WTC11 (cell line): ENCODE measurements around the gene CC2D1A. TPM values are rescaled to one million over a fixed set of nuclear protein-coding genes. Genes with fewer than 3 reads are reported as not detected.

Experiments
- ATAC-seq: fragments of 200-7000 bp; cut with Tn5 transposase; 2 replicates; pipeline ENCODE4 v1.10.0; 2021; ENCODE audit warnings: mild to moderate bottlenecking, moderate library complexity
- CTCF ChIA-PET: fragments of 300-600 bp; sonication (Branson Sonifier 250); formaldehyde crosslinking; loops from one replicate; lab custom pipeline; 2021; ENCODE audit warnings: antibody characterized with exemption; lab: Charles Lee
- POLR2A ChIA-PET: fragments of 350-600 bp; sonication (Branson Sonifier 250); formaldehyde crosslinking; loops from one replicate; lab custom pipeline; 2021; ENCODE audit warnings: antibody characterized with exemption; lab: Charles Lee
- DNase-seq: peaks from one replicate; pipeline ENCODE4 v3.0.0; 2021; ENCODE audit warnings: low spot score
- H3K27ac Mint-ChIP-seq: 2 replicates; pipeline ENCODE4 v1.8.0; 2021; ENCODE audit warnings: mixed read lengths
- H3K27me3 Mint-ChIP-seq: 2 replicates; pipeline ENCODE4 v1.8.0; 2021; ENCODE audit warnings: low read depth, mild to moderate bottlenecking, moderate library complexity, mixed read lengths
- H3K36me3 Mint-ChIP-seq: 2 replicates; pipeline ENCODE4 v1.8.0; 2021; ENCODE audit warnings: mixed read lengths
- H3K4me1 Mint-ChIP-seq: 2 replicates; pipeline ENCODE4 v1.8.0; 2022; ENCODE audit warnings: mixed read lengths
- H3K4me3 Mint-ChIP-seq: 2 replicates; pipeline ENCODE4 v1.8.0; 2021; ENCODE audit warnings: mild to moderate bottlenecking, moderate library complexity, mixed read lengths
- H3K9me3 Mint-ChIP-seq: 2 replicates; pipeline ENCODE4 v1.8.0; 2021; ENCODE audit warnings: mixed read lengths
- ATF1 ChIP-seq: sonication (generic); formaldehyde crosslinking; IDR thresholded peaks from 2 replicates; pipeline ENCODE4 v1.8.1; 2023; ENCODE audit warnings: mild to moderate bottlenecking, moderate library complexity, missing genetic modification reagents
- CDX4 ChIP-seq: fragments of 250-450 bp; sonication (Bioruptor Pico); IDR thresholded peaks from 2 replicates; pipeline ENCODE4 v1.9.0; 2021; ENCODE audit warnings: moderate library complexity, mild to moderate bottlenecking, inconsistent platforms, borderline replicate concordance
- E2F1 ChIP-seq: sonication (generic); formaldehyde crosslinking; IDR thresholded peaks from 2 replicates; pipeline ENCODE4 v1.8.0; 2022; ENCODE audit warnings: mild to moderate bottlenecking, missing genetic modification reagents
- EMX1 ChIP-seq: fragments of 250-450 bp; sonication (Bioruptor Pico); IDR thresholded peaks from 2 replicates; pipeline ENCODE4 v1.8.0; 2021; ENCODE audit warnings: mild to moderate bottlenecking
- ERG ChIP-seq: fragments of 250-450 bp; sonication (Bioruptor Pico); IDR thresholded peaks from 2 replicates; pipeline ENCODE4 v1.8.0; 2021; ENCODE audit warnings: mild to moderate bottlenecking
- NFE2L1 ChIP-seq: sonication (generic); formaldehyde crosslinking; IDR thresholded peaks from 2 replicates; pipeline ENCODE4 v1.8.1; 2023; ENCODE audit warnings: missing genetic modification reagents
- NR2C2 ChIP-seq: sonication (generic); formaldehyde crosslinking; IDR thresholded peaks from 2 replicates; pipeline ENCODE4 v1.8.0; 2022; ENCODE audit warnings: mild to moderate bottlenecking, missing genetic modification reagents
- TCF7 ChIP-seq: sonication (generic); formaldehyde crosslinking; IDR thresholded peaks from 2 replicates; pipeline ENCODE4 v1.8.0; 2022; ENCODE audit warnings: mild to moderate bottlenecking, low read depth, missing genetic modification reagents, moderate library complexity
- ZNF512 ChIP-seq: sonication (generic); formaldehyde crosslinking; IDR thresholded peaks from 2 replicates; pipeline ENCODE4 v1.8.1; 2022; ENCODE audit warnings: missing genetic modification reagents, borderline replicate concordance
- total RNA-seq: library from RNA; stranded (reverse); gene quantifications from 3 replicates; pipeline ENCODE4 v1.2.3, GENCODE V29; 2021
- TF ChIP-seq, protein P1 (sequence below): fragments of 200-600 bp; IDR thresholded peaks from 2 replicates; pipeline ENCODE4 v1.8.0; 2022; ENCODE audit warnings: antibody characterized with exemption
- TF ChIP-seq, protein P2 (sequence below): sonication (generic); formaldehyde crosslinking; IDR thresholded peaks from 2 replicates; pipeline ENCODE4 v1.8.1; 2022; ENCODE audit warnings: mild to moderate bottlenecking, missing genetic modification reagents, moderate library complexity, borderline replicate concordance

Gene CC2D1A
- total RNA-seq, 1 experiment from 2014 or later = 44.2 TPM

- TF ChIP-seq EMX1 (CRISPR knock-in tag) = no peak
- no peak for TF ChIP-seq ATF1
Observed at GRCh38 chr19:13964776-13965175, 58.8 kb downstream of the CC2D1A start (continued).

DNA sequence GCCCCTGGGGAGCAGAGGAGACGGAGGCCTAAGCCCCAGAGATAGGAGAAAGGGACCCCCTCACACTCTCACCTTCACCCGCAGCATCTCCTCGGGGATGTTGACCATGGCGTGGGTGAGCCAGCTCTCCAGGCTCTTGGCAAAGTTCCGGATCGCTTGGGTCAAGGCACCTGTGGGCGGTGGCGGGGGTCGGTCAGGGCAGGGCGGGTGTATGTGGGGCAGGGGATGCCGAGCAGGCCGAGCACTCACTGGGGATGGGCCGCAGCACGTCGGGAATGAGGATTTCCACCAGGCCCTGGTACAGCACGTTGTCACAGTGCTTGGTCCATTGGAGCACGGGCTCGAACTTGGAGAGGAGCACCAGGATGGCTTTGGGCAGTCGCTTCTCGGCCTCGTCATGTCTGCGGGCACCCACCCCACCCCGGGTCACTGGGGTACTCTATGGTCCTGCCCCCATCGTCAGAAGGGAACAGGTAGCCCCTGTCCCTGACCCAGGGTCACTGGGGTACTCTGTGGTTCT, 59.4 kb downstream of the CC2D1A start:
- ATAC-seq = no peak
- no peak for DNase-seq
- peaks cover 3% of the 10 kb centered on the region for H3K27me3 Mint-ChIP-seq
- POLR2A ChIA-PET = interaction anchor here (0.6 kb wide), 1 partner anchor 95 kb away, joined by 3 read pairs; no protein-coding TSS in a partner anchor
- TF ChIP-seq ZNF512 = no peak
- no peak for TF ChIP-seq NR2C2
- TF ChIP-seq, all 79 proteins: peak for 0
- no peak overlapping the region for H3K27ac Mint-ChIP-seq
- no peaks in the 10 kb centered on the region for H3K9me3 Mint-ChIP-seq
- CTCF ChIA-PET = no interaction called here
- H3K4me3 Mint-ChIP-seq = no peak overlapping the region
- H3K36me3 Mint-ChIP-seq = peaks cover 13% of the 10 kb centered on the region
- peaks cover 6% of the 10 kb centered on the region for H3K4me1 Mint-ChIP-seq

- Mint-ChIP-seq H3K9me3 (no peaks in the 10 kb centered on the region), H3K27ac (no peak overlapping the region), H3K27me3 (peaks cover 3% of the 10 kb centered on the region)
- no peak for DNase-seq
- POLR2A ChIA-PET = interaction anchor here (0.6 kb wide), 1 partner anchor 96 kb away, joined by 3 read pairs; no protein-coding TSS in a partner anchor
- TF ChIP-seq, protein P1, sequence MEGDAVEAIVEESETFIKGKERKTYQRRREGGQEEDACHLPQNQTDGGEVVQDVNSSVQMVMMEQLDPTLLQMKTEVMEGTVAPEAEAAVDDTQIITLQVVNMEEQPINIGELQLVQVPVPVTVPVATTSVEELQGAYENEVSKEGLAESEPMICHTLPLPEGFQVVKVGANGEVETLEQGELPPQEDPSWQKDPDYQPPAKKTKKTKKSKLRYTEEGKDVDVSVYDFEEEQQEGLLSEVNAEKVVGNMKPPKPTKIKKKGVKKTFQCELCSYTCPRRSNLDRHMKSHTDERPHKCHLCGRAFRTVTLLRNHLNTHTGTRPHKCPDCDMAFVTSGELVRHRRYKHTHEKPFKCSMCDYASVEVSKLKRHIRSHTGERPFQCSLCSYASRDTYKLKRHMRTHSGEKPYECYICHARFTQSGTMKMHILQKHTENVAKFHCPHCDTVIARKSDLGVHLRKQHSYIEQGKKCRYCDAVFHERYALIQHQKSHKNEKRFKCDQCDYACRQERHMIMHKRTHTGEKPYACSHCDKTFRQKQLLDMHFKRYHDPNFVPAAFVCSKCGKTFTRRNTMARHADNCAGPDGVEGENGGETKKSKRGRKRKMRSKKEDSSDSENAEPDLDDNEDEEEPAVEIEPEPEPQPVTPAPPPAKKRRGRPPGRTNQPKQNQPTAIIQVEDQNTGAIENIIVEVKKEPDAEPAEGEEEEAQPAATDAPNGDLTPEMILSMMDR = no peak
- TF ChIP-seq CDX4 (CRISPR knock-in tag) (no peak), E2F1 (CRISPR knock-in tag) (no peak), NFE2L1 (no peak), TCF7 (CRISPR knock-in tag) (no peak), ERG (no peak)
- TF ChIP-seq, protein P2, sequence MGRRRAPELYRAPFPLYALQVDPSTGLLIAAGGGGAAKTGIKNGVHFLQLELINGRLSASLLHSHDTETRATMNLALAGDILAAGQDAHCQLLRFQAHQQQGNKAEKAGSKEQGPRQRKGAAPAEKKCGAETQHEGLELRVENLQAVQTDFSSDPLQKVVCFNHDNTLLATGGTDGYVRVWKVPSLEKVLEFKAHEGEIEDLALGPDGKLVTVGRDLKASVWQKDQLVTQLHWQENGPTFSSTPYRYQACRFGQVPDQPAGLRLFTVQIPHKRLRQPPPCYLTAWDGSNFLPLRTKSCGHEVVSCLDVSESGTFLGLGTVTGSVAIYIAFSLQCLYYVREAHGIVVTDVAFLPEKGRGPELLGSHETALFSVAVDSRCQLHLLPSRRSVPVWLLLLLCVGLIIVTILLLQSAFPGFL (CRISPR knock-in tag) = no peak
- TF ChIP-seq, all 79 proteins: peak for 0
- ATAC-seq = no peak
- CTCF ChIA-PET = interaction anchor here (1.2 kb wide), 1 partner anchor 106 kb away, joined by 3 read pairs; the partner anchor contains the start of gene MISP3
- Mint-ChIP-seq H3K4me1 (peaks cover 6% of the 10 kb centered on the region), H3K36me3 (peaks cover 11% of the 10 kb centered on the region), H3K4me3 (no peak overlapping the region)
Observed at GRCh38 chr19:13965926-13966683, 60.1 kb downstream of the CC2D1A start.
